Adrenal gland (tissue), 12 donors: ENCODE data around the gene ZC3H12A. TPM values are rescaled to one million over a fixed set of nuclear protein-coding genes. Genes with fewer than 3 reads are reported as not detected.

Source experiments
- DNase-seq, 7 donors: peaks; one replicate each; pipeline ENCODE4 v3.0.0-alpha.2; 2019 to 2020
- H3K27ac ChIP-seq, 5 donors: fragments of 200-600 bp; sonication (generic) in 4 of 5; 1 replicate in 3 of 5; 2 replicates in 2 of 5; pipeline versions ENCODE4 v1.5.1 to v1.8.0; 2016 to 2020; ENCODE audit warnings: mild to moderate bottlenecking in 1 of 5
- H3K27me3 ChIP-seq: fragments of 200-600 bp; 2 replicates; pipeline ENCODE4 v1.8.0; 2021
- H3K36me3 ChIP-seq, 2 donors: fragments of 200-600 bp; replicated peaks in 1 of 2; 1 replicate in 1 of 2; 2 replicates in 1 of 2; pipeline versions ENCODE4 v1.5.1 to v1.8.0; 2018 to 2022
- H3K4me1 ChIP-seq, 2 donors: fragments of 200-600 bp; replicated peaks in 1 of 2; 1 replicate in 1 of 2; 2 replicates in 1 of 2; pipeline versions ENCODE4 v1.5.1 to v1.8.0; 2018 to 2021
- H3K4me3 ChIP-seq, 4 donors: fragments of 200-600 bp; sonication (generic) in 3 of 4; one replicate each; pipeline ENCODE4 v1.5.1; 2016 to 2018
- H3K9me3 ChIP-seq, 3 donors: fragments of 200-600 bp; sonication (generic) in 1 of 3; replicated peaks in 1 of 3; 1 replicate in 2 of 3; 2 replicates in 1 of 3; pipeline versions ENCODE4 v1.5.1 to v1.8.0; 2016 to 2021
- CTCF ChIP-seq, 6 experiments: fragments of 450-650 bp in 4 of 6; fragments of 200-600 bp in 2 of 6; sonication (generic) in 1 of 6; IDR thresholded peaks; 1 replicate in 5 of 6; 2 replicates in 1 of 6; pipeline versions ENCODE4 v1.5.1 to v1.8.0; 2016 to 2021; ENCODE audit warnings: antibody characterized with exemption in 6 of 6, mild to moderate bottlenecking in 2 of 6, moderate library complexity in 1 of 6
- POLR2A ChIP-seq, 2 donors: fragments of 450-650 bp; IDR thresholded peaks; one replicate each; pipeline ENCODE4 v1.6.1; 2017; ENCODE audit warnings: antibody characterized with exemption in 2 of 2, mild to moderate bottlenecking in 2 of 2, moderate library complexity in 1 of 2
- WGBS, 4 donors: extraction: QIAGEN DNeasy Blood & Tissue Kit in 2 of 4; methylation state at CpG; one replicate each; pipeline versions ENCODE4 v1.1.5 to v1.1.7; 2013 to 2017; 5-methylcytosine and 5-hydroxymethylcytosine counted together
- intact Hi-C, 2 donors: fragments of 100-400 bp; cut with DNase I; formaldehyde crosslinking; loops; one replicate each; pipeline versions ENCODE4 v1.14.1 to v1.15.0; 2022 to 2023
- polyA plus RNA-seq, 3 donors: library from polyadenylated mRNA; stranded (reverse); fragments of 200-250 nt in 2 of 3; fragments of 350-450 nt in 1 of 3; fragmentation: Illumina TruSeq in 1 of 3; extraction: RNeasy Lipid Tissue Mini Kit (QIAGEN cat#74804) in 1 of 3; gene quantifications; one replicate each; pipeline ENCODE4 v1.2.3, GENCODE V29; 2013 to 2014
- total RNA-seq, 9 donors: library from RNA; depleted of rRNA in 4 of 9; stranded (reverse); fragments of >200 nt in 4 of 9; fragments of 120-200 nt in 1 of 9; fragmentation: NEBNext Ultra II Directional in 1 of 9; extraction: Animal tissue kit (Norgen Biotek cat#: 25700) in 1 of 9; gene quantifications; one replicate each; pipeline versions ENCODE4 v1.1.0 to v1.2.4, GENCODE V29; 2013 to 2023
- donor health status: healthy with polysubstance abuse.
- donor health status: Bipolar disorder and iron deficiency.
- donor health status: DM: yes; HTN: yes; CAD: no.
- donor health status: DM: no; HTN: no; CAD: no.
- donor health status: DM: no; HTN: no; CAD: no.
- donor health status: DM: yes; HTN: yes; CAD: no.

ZC3H12A gene
- total and polyA plus RNA-seq, 12 donors, result 3.2 to 53.0 (median 17.4) TPM

- no peaks in the 10 kb centered on the region for H3K27me3 ChIP-seq
- WGBS, 4 donors, result 40 to 53% (median 45%) methylated on average over 7 to 15 of the region's 15 CpGs
- intact Hi-C loops, result no loop called here
- H3K9me3 ChIP-seq, result no peaks in the 10 kb centered on the region
- DNase-seq, result peak; percentile 33 to 65 (median 51)
- TF ChIP-seq POLR2A (IDR thresholded peaks at IDR 0.05), result no peak
- TF ChIP-seq CTCF (IDR thresholded peaks at IDR 0.05), result no peak
- peaks cover 0 to 47% of the 10 kb centered on the region in 2 donors for H3K36me3 ChIP-seq
- H3K4me1 ChIP-seq, result peaks cover 59 to 87% of the 10 kb centered on the region in 2 donors
- peak overlapping the region; percentile 35 to 98 (median 71) for H3K27ac ChIP-seq
- H3K4me3 ChIP-seq, result no peak overlapping the region
Measured at GRCh38 chr1:37483785-37484184, 9.4 kb downstream of the ZC3H12A start.

DNA sequence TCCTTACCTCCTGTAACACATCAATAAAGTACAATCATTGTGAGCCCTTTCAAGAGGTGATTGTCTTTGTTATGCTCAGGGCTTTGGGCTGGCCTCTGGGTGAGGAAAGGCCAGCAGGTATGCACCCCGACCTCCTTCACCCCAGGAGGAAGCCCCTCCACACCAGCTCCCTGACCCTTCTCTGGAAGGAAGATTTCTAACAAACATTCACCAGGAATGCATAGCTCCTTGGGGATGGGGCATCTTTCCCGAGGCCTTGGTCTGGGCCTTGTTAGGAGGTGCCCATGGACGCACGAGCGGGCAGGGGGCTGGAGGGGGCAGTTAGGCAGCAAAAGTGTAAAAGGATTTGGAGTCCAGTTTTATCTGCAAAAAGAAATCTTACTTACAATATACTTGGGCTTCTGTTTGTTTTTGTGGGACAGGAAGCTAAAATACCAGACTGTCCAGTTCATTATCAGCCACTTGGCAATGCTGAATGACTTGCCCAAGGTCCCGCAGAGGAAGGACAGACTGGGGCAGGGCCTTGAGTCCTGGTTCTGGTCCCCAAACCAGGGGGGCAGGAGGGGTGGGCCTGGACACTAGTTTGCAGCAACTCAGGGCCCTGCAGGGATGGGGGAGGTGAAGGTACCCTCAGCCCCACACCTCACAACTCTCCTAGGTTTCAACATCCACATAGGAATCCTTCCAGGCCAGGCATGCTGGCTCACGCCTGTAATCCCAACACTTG, 10.1 kb downstream of the ZC3H12A start:
- Histone ChIP-seq H3K9me3 (no peaks in the 10 kb centered on the region), H3K4me1 (peaks cover 51 to 80% of the 10 kb centered on the region in 2 donors), H3K36me3 (peaks cover 0 to 49% of the 10 kb centered on the region in 2 donors), H3K27me3 (no peaks in the 10 kb centered on the region), H3K27ac (peak overlapping the region; percentile 64 to 98 (median 71)), H3K4me3 (no peak overlapping the region)
- DNase-seq, result peak; percentile 46 to 80 (median 71)
- intact Hi-C loops, result no loop called here
- TF ChIP-seq CTCF (IDR thresholded peaks at IDR 0.05) (no peak), POLR2A (IDR thresholded peaks at IDR 0.05) (peak in 1 of 2 donors; percentile 26)
- 35 to 59% (median 44%) methylated on average over 7 of the region's 7 CpGs for WGBS, 4 donors

DNA sequence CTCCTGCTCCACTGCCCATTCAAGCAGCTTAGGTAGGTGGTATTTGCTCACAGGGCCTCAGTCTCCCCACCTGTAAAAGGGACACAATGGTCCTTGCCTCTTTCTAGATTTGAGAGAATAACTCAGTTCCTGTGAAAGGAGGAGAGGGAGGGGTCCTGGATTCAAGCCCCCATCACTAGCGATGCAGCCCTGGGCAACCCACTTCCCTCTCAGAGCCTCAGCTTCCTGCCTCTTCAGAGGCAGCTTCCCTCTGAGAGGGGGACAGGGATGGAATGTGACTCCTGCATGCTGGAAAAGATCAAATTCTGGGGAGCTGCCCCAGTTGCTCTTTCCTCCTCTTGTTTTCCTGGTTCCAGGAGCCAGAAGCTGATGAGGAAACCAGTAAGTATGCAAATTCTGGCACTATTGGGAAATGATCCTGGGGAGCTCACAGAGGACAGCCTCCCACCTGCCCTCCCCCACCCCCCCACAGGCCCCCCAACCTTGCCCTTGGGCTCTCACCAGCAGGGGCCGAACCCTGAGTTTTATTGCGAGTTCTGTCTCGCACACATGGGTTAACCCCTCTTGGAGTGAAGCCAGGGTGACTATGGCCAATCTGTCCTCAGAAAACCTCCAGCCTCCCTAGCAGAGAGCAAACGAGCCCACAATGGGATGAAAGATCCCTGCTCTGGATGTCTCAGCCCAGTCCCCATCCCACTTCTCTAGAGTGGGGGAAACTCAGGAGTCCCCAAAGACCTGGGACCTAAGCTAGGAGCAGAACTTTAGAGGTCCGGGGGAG, 11.7 kb downstream of the ZC3H12A start:
- DNase-seq, result peak in 6 of 7 donors; percentile 34 to 65 (median 43)
- WGBS, 4 donors, result 35 to 58% (median 43%) methylated on average over 2 to 6 of the region's 6 CpGs
- Histone ChIP-seq H3K4me1 (peaks cover 41 to 64% of the 10 kb centered on the region in 2 donors), H3K27ac (peak overlapping the region; percentile 64 to 98 (median 69)), H3K36me3 (peaks cover 0 to 47% of the 10 kb centered on the region in 2 donors), H3K4me3 (no peak overlapping the region), H3K9me3 (no peaks in the 10 kb centered on the region), H3K27me3 (no peaks in the 10 kb centered on the region)
- TF ChIP-seq POLR2A (IDR thresholded peaks at IDR 0.05) (no peak), CTCF (IDR thresholded peaks at IDR 0.05) (no peak)
- intact Hi-C loops, result loop anchor here (2.0 kb wide), 1 partner anchor 31 kb away; no protein-coding TSS in a partner anchor
